ENCODE measurements around the gene SLC9A8. TPM values are rescaled to one million over a fixed set of nuclear protein-coding genes. Genes with fewer than 3 reads are reported as not detected.
A peak's percentile ranks its signal among the peaks of the same experiment; 100 is the strongest.

Gene SLC9A8
- total and polyA plus RNA-seq, 3 experiments from 2014 or later, result 7.7 to 12.0 (median 11.5) TPM

- peak overlapping the region in 1 of 8 donors; percentile 23 for H3K27ac Mint-ChIP-seq
- H3K4me3 Mint-ChIP-seq, result no peak overlapping the region
- CTCF ChIA-PET, result interaction anchor here (0.9 kb wide), 1 partner anchor 9 kb away, joined by 3 read pairs; no protein-coding TSS in a partner anchor
- Histone ChIP-seq H3K27me3 (ENCODE audit: insufficient read depth, low read length, poor library complexity, severe bottlenecking) (no peaks in the 10 kb centered on the region), H3K4me1 (ENCODE audit: insufficient read depth, low read length) (no peaks in the 10 kb centered on the region), H3K27ac (ENCODE audit: low read depth, low read length) (no peak overlapping the region), H3K4me3 (ENCODE audit: low read length) (no peak overlapping the region), H3K36me3 (ENCODE audit: insufficient read depth, low read length) (peaks cover 7% of the 10 kb centered on the region), H3K9me3 (ENCODE audit: low read length) (no peaks in the 10 kb centered on the region)
- POLR2A ChIA-PET, result interaction anchor here (0.7 kb wide), 1 partner anchor 103 kb away, joined by 3 read pairs; the partner anchor contains the start of gene RNF114
- peaks cover 5 to 10% (median 7%) of the 10 kb centered on the region in 3 donors for H3K4me1 Mint-ChIP-seq
- H3K27me3 Mint-ChIP-seq, result no peaks in the 10 kb centered on the region
- H3K36me3 Mint-ChIP-seq, result peaks cover 4 to 68% (median 12%) of the 10 kb centered on the region in 3 donors
- no peaks in the 10 kb centered on the region for H3K9me3 Mint-ChIP-seq
- DNase-seq, result no peak
These were observed 20.9 kb downstream of the SLC9A8 start for GRCh38 chr20:49833483-49833882.

- H3K36me3 ChIP-seq (ENCODE audit: insufficient read depth, low read length), result peaks cover 4% of the 10 kb centered on the region
- no peak overlapping the region for H3K4me3 Mint-ChIP-seq
- ChIA-PET CTCF (no interaction called here), POLR2A (no interaction called here)
- H3K4me3 ChIP-seq (ENCODE audit: low read length), result no peak overlapping the region
- H3K36me3 Mint-ChIP-seq, result peaks cover 4 to 71% (median 12%) of the 10 kb centered on the region in 3 donors
- no peak for DNase-seq
- no peaks in the 10 kb centered on the region for H3K27me3 ChIP-seq (ENCODE audit: insufficient read depth, low read length, poor library complexity, severe bottlenecking)
- H3K27me3 Mint-ChIP-seq, result no peaks in the 10 kb centered on the region
- H3K4me1 Mint-ChIP-seq, result peaks cover 8 to 20% (median 9%) of the 10 kb centered on the region in 3 donors
- H3K9me3 ChIP-seq (ENCODE audit: low read length), result no peaks in the 10 kb centered on the region
- no peaks in the 10 kb centered on the region for H3K9me3 Mint-ChIP-seq
- H3K27ac ChIP-seq (ENCODE audit: low read depth, low read length), result no peak overlapping the region
- no peaks in the 10 kb centered on the region for H3K4me1 ChIP-seq (ENCODE audit: insufficient read depth, low read length)
- no peak overlapping the region for H3K27ac Mint-ChIP-seq
These were observed 22.4 kb downstream of the SLC9A8 start for GRCh38 chr20:49835031-49835430.

GRCh38 chr20:49838546-49838945 is 25.9 kb downstream of the SLC9A8 start:
- H3K27ac ChIP-seq (ENCODE audit: low read depth, low read length), result no peak overlapping the region
- Mint-ChIP-seq H3K27ac (no peak overlapping the region), H3K9me3 (no peaks in the 10 kb centered on the region), H3K27me3 (no peaks in the 10 kb centered on the region), H3K4me3 (no peak overlapping the region), H3K4me1 (peaks cover 5 to 15% (median 6%) of the 10 kb centered on the region in 3 donors), H3K36me3 (peaks cover 10 to 58% (median 11%) of the 10 kb centered on the region in 3 donors)
- CTCF ChIA-PET, result interaction anchor here (1.1 kb wide), 1 partner anchor 233 kb away, joined by 3 read pairs; no protein-coding TSS in a partner anchor
- POLR2A ChIA-PET, result no interaction called here
- no peak for DNase-seq
- H3K4me3 ChIP-seq (ENCODE audit: low read length), result no peak overlapping the region
- no peaks in the 10 kb centered on the region for H3K27me3 ChIP-seq (ENCODE audit: insufficient read depth, low read length, poor library complexity, severe bottlenecking)
- H3K9me3 ChIP-seq (ENCODE audit: low read length), result no peaks in the 10 kb centered on the region
- H3K36me3 ChIP-seq (ENCODE audit: insufficient read depth, low read length), result peaks cover 10% of the 10 kb centered on the region
- no peaks in the 10 kb centered on the region for H3K4me1 ChIP-seq (ENCODE audit: insufficient read depth, low read length)

GRCh38 chr20:49843139-49843538 is 30.5 kb downstream of the SLC9A8 start:
- H3K9me3 ChIP-seq (ENCODE audit: low read length), result no peaks in the 10 kb centered on the region
- H3K4me3 ChIP-seq (ENCODE audit: low read length), result no peak overlapping the region
- no peak for DNase-seq
- Mint-ChIP-seq H3K36me3 (peaks cover 7 to 52% (median 7%) of the 10 kb centered on the region in 3 donors), H3K4me1 (peaks cover 3 to 11% (median 5%) of the 10 kb centered on the region in 3 donors), H3K4me3 (no peak overlapping the region), H3K27me3 (no peaks in the 10 kb centered on the region), H3K9me3 (no peaks in the 10 kb centered on the region), H3K27ac (peak overlapping the region in 1 of 8 donors; percentile 50)
- ChIA-PET POLR2A (no interaction called here), CTCF (no interaction called here)
- H3K4me1 ChIP-seq (ENCODE audit: insufficient read depth, low read length), result no peaks in the 10 kb centered on the region
- no peak overlapping the region for H3K27ac ChIP-seq (ENCODE audit: low read depth, low read length)
- peaks cover 13% of the 10 kb centered on the region for H3K36me3 ChIP-seq (ENCODE audit: insufficient read depth, low read length)
- no peaks in the 10 kb centered on the region for H3K27me3 ChIP-seq (ENCODE audit: insufficient read depth, low read length, poor library complexity, severe bottlenecking)

GRCh38 chr20:49843770-49844380 is 31.2 kb downstream of the SLC9A8 start:
- Mint-ChIP-seq H3K27ac (peak overlapping the region in 7 of 8 donors; percentile 6 to 58 (median 32)), H3K9me3 (no peaks in the 10 kb centered on the region), H3K36me3 (peaks cover 7 to 55% (median 10%) of the 10 kb centered on the region in 3 donors), H3K27me3 (no peaks in the 10 kb centered on the region), H3K4me3 (no peak overlapping the region), H3K4me1 (peaks cover 0 to 6% (median 2%) of the 10 kb centered on the region in 3 donors)
- no peaks in the 10 kb centered on the region for H3K9me3 ChIP-seq (ENCODE audit: low read length)
- no peak overlapping the region for H3K4me3 ChIP-seq (ENCODE audit: low read length)
- DNase-seq, result no peak
- ChIA-PET POLR2A (no interaction called here), CTCF (interaction anchor here (3.1 kb wide), 1 partner anchor 234 kb away, joined by 22 read pairs; no protein-coding TSS in a partner anchor)
- no peak overlapping the region for H3K27ac ChIP-seq (ENCODE audit: low read depth, low read length)
- H3K27me3 ChIP-seq (ENCODE audit: insufficient read depth, low read length, poor library complexity, severe bottlenecking), result no peaks in the 10 kb centered on the region
- H3K36me3 ChIP-seq (ENCODE audit: insufficient read depth, low read length), result peaks cover 14% of the 10 kb centered on the region
- no peaks in the 10 kb centered on the region for H3K4me1 ChIP-seq (ENCODE audit: insufficient read depth, low read length)

GRCh38 chr20:49845060-49845459 is 32.4 kb downstream of the SLC9A8 start:
- peaks cover 9 to 56% (median 13%) of the 10 kb centered on the region in 3 donors for H3K36me3 Mint-ChIP-seq

GRCh38 chr20:49846206-49846807 is 33.7 kb downstream of the SLC9A8 start:
- no peak overlapping the region for H3K27ac ChIP-seq (ENCODE audit: low read depth, low read length)
- no peaks in the 10 kb centered on the region for H3K27me3 ChIP-seq (ENCODE audit: insufficient read depth, low read length, poor library complexity, severe bottlenecking)
- Mint-ChIP-seq H3K27ac (peak overlapping the region in 1 of 8 donors; percentile 47), H3K4me3 (no peak overlapping the region), H3K27me3 (no peaks in the 10 kb centered on the region), H3K4me1 (peaks cover 3 to 11% (median 7%) of the 10 kb centered on the region in 3 donors), H3K36me3 (peaks cover 12 to 63% (median 13%) of the 10 kb centered on the region in 3 donors), H3K9me3 (no peaks in the 10 kb centered on the region)
- H3K4me3 ChIP-seq (ENCODE audit: low read length), result no peak overlapping the region
- H3K9me3 ChIP-seq (ENCODE audit: low read length), result no peaks in the 10 kb centered on the region
- H3K36me3 ChIP-seq (ENCODE audit: insufficient read depth, low read length), result peaks cover 24% of the 10 kb centered on the region
- peak in 4 of 5 donors; percentile 10 to 59 (median 54) for DNase-seq
- ChIA-PET CTCF (interaction anchor here (0.7 to 3.1 kb wide), 18 partner anchors 9 to 305 kb away, joined by 3 to 22 read pairs (median 4); partner anchors contain the start of genes SLC9A8 and SPATA2), POLR2A (no interaction called here)
- no peaks in the 10 kb centered on the region for H3K4me1 ChIP-seq (ENCODE audit: insufficient read depth, low read length)

More at GRCh38 chr20:49845060-49845459, 32.4 kb downstream of the SLC9A8 start:
- H3K27me3 ChIP-seq (ENCODE audit: insufficient read depth, low read length, poor library complexity, severe bottlenecking), result no peaks in the 10 kb centered on the region
- H3K9me3 Mint-ChIP-seq, result no peaks in the 10 kb centered on the region
- no peak overlapping the region for H3K4me3 Mint-ChIP-seq
- peaks cover 20% of the 10 kb centered on the region for H3K36me3 ChIP-seq (ENCODE audit: insufficient read depth, low read length)
- no peak overlapping the region for H3K27ac ChIP-seq (ENCODE audit: low read depth, low read length)
- ChIA-PET POLR2A (interaction anchor here (0.7 kb wide), 1 partner anchor 181 kb away, joined by 3 read pairs; no protein-coding TSS in a partner anchor), CTCF (interaction anchor here (1.0 to 3.1 kb wide), 8 partner anchors 32 to 303 kb away, joined by 3 to 22 read pairs (median 4); partner anchors contain the start of genes SLC9A8 and SPATA2)
- no peak for DNase-seq
- peaks cover 0 to 2% (median 0%) of the 10 kb centered on the region in 3 donors for H3K4me1 Mint-ChIP-seq
- H3K27me3 Mint-ChIP-seq, result no peaks in the 10 kb centered on the region
- H3K27ac Mint-ChIP-seq, result peak overlapping the region in 3 of 8 donors; percentile 17 to 67 (median 27)
- H3K4me3 ChIP-seq (ENCODE audit: low read length), result no peak overlapping the region
- H3K9me3 ChIP-seq (ENCODE audit: low read length), result no peaks in the 10 kb centered on the region
- H3K4me1 ChIP-seq (ENCODE audit: insufficient read depth, low read length), result no peaks in the 10 kb centered on the region

Measured in CD8-positive, alpha-beta memory T cell (primary cell).